Fibroblast of lung (primary cell): ENCODE results near the gene RCAN2. TPM values are rescaled to one million over a fixed set of nuclear protein-coding genes. Genes with fewer than 3 reads are reported as not detected.
A peak's percentile ranks its signal among the peaks of the same experiment; 100 is the strongest.

Source experiments
- DNase-seq, 2 donors: peaks; one replicate each; pipeline versions ENCODE4 v3.0.0 to v3.0.0-alpha.2; 2010; ENCODE audit warnings: low read depth in 2 of 2
- H2AFZ ChIP-seq: 2 replicates; pipeline ENCODE4 v1.5.1; 2012; ENCODE audit warnings: low read length, control low read depth, inconsistent platforms
- H3K27ac ChIP-seq: 2 replicates; pipeline ENCODE4 v1.5.1; 2011; ENCODE audit warnings: low read length, control low read depth; ENCODE audit not compliant: insufficient read depth
- H3K27me3 ChIP-seq: 2 replicates; pipeline ENCODE4 v1.5.1; 2011; ENCODE audit warnings: mild to moderate bottlenecking, low read length; ENCODE audit not compliant: control insufficient read depth, insufficient read depth
- H3K36me3 ChIP-seq: 2 replicates; pipeline ENCODE4 v1.5.1; 2011; ENCODE audit warnings: low read length; ENCODE audit not compliant: control insufficient read depth, insufficient read depth
- H3K4me1 ChIP-seq: 2 replicates; pipeline ENCODE4 v1.5.1; 2011; ENCODE audit warnings: low read length; ENCODE audit not compliant: control insufficient read depth, insufficient read depth; ENCODE audit errors: extremely low read depth
- H3K4me2 ChIP-seq: 2 replicates; pipeline ENCODE4 v1.5.1; 2011; ENCODE audit warnings: low read length, control low read depth; ENCODE audit not compliant: insufficient read depth; ENCODE audit errors: extremely low read depth
- H3K4me3 ChIP-seq, 4 experiments: fragments of 200-600 bp in 1 of 4; sonication (generic) in 1 of 4; replicated peaks in 1 of 4; 2 replicates each; pipeline ENCODE4 v1.5.1; 2011 to 2016; ENCODE audit warnings: low read length in 4 of 4, low read depth in 3 of 4, mild to moderate bottlenecking in 3 of 4, control low read depth in 2 of 4, inconsistent platforms in 1 of 4, mixed read lengths in 1 of 4; ENCODE audit not compliant: insufficient read depth in 1 of 4; ENCODE audit errors: control extremely low read depth in 1 of 4
- H3K79me2 ChIP-seq: 2 replicates; pipeline ENCODE4 v1.5.1; 2012; ENCODE audit warnings: mild to moderate bottlenecking, low read length, inconsistent platforms; ENCODE audit not compliant: control insufficient read depth, insufficient read depth
- H3K9ac ChIP-seq: 2 replicates; pipeline ENCODE4 v1.5.1; 2011; ENCODE audit warnings: mild to moderate bottlenecking, low read length, control low read depth; ENCODE audit not compliant: insufficient read depth
- H3K9me3 ChIP-seq: 2 replicates; pipeline ENCODE4 v1.5.1; 2012; ENCODE audit warnings: low read depth, low read length; ENCODE audit not compliant: control insufficient read depth, insufficient read depth
- H4K20me1 ChIP-seq: 2 replicates; pipeline ENCODE4 v1.5.1; 2011; ENCODE audit warnings: low read length; ENCODE audit not compliant: control insufficient read depth, insufficient read depth; ENCODE audit errors: extremely low read depth
- CTCF ChIP-seq, 2 donors: IDR thresholded peaks in 1 of 2; conservative IDR thresholded peaks in 1 of 2; 1 replicate in 1 of 2; 2 replicates in 1 of 2; pipeline ENCODE4 v1.5.1; 2011 to 2012; ENCODE audit warnings: low read length in 2 of 2, control low read depth in 1 of 2, inconsistent platforms in 1 of 2, low read depth in 1 of 2, mild to moderate bottlenecking in 1 of 2
- EZH2 ChIP-seq: IDR thresholded peaks from 2 replicates; pipeline ENCODE4 v1.5.1; 2012; ENCODE audit warnings: low read length, control low read depth, mild to moderate bottlenecking; ENCODE audit errors: missing control alignments
- polyA plus RNA-seq, 2 donors: library from polyadenylated mRNA; depleted of rRNA in 1 of 2; stranded (reverse) in 1 of 2; unstranded in 1 of 2; fragments of >200 nt; gene quantifications; 2 replicates each; pipeline ENCODE4 v1.2.1, GENCODE V29; 2011 to 2012; ENCODE audit warnings: missing spikeins in 1 of 2
- total RNA-seq: library from RNA; depleted of rRNA; stranded (reverse); fragments of >200 nt; gene quantifications from 2 replicates; pipeline ENCODE4 v1.2.1, GENCODE V29; 2014

RCAN2 gene
- total and polyA plus RNA-seq, 2 donors (not counting 1 experiment from before 2014, with no cell fraction given) = 11.7 to 38.0 TPM

DNA sequence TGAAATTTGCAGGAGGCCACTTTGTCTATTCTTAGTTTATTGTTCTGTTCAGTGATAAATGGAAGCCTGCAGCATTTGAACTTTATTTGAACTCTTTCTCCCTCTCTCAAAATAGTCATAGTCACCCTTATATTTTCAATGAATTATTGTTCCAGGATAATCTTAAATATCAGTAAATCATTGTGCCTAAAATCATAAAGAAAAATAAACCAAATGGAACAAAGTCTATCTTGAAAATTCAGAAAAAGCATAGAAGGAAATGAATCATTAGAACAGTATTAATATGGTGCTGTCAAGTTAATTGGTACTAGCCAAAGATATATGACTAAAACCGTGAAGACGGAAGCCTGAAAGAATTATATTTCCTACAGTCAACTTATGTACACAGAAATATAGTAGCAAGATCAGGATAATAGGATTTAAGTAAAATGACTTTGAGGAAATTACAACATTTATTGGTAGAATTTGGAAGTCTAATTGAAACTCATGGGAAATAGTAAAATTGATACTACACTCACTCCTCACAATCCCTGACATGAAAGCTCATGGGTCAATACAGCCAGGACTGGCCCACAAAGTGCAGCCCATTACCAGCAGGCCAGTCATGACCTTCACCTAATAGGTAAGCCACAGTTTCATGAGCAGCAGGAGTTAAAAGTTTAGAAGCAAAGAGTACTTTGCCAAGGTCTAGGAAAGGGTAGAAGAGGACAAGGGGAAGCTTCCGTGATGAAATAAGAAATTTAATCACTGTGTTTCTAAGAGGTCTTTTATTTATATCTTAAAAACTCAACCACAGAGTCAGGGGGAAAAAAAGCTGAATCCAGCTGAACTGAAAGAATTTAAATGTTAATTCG lies 200.6 kb downstream of the RCAN2 start:
- Histone ChIP-seq H3K79me2 (no peaks in the 10 kb centered on the region), H3K27me3 (no peaks in the 10 kb centered on the region), H3K4me1 (no peaks in the 10 kb centered on the region), H3K36me3 (no peaks in the 10 kb centered on the region), H3K4me3 (no peak overlapping the region), H4K20me1 (no peaks in the 10 kb centered on the region), H3K27ac (no peak overlapping the region), H2AFZ (no peak overlapping the region), H3K4me2 (no peak overlapping the region), H3K9ac (no peak overlapping the region), H3K9me3 (no peaks in the 10 kb centered on the region)
- DNase-seq = peak; percentile 8 to 16
- TF ChIP-seq CTCF (conservative IDR thresholded peaks at IDR 0.05 in 1 of 2, IDR thresholded peaks at IDR 0.05 in 1 of 2; ENCODE audit: low read depth in 1 of 2, low read length in 2 of 2) = no peak
- TF ChIP-seq EZH2 = no peak

DNA sequence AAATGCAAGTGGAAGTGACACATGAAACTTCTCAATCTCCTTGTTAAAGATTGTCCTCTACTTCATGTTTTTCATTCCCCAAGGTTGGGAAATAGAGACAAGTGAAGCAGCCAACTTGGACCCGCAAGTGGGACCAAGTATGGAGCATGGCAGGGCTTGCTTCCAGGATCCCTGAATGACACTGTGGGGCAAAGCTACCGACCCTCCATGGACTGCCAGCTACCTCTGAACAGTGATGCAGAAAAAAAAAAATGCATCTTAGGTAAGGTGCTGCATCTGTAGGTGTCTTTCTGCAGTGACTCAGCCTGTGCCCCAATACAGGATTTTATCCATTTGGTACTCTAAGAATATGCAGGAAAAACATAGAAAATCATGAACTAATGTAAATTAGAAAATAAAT lies 201.4 kb downstream of the RCAN2 start:
- Histone ChIP-seq H3K4me1 (no peaks in the 10 kb centered on the region), H3K4me3 (no peak overlapping the region), H3K9ac (no peak overlapping the region), H2AFZ (no peak overlapping the region), H3K36me3 (no peaks in the 10 kb centered on the region), H3K4me2 (no peak overlapping the region), H3K27ac (no peak overlapping the region), H3K79me2 (no peaks in the 10 kb centered on the region), H3K27me3 (no peaks in the 10 kb centered on the region), H4K20me1 (no peaks in the 10 kb centered on the region), H3K9me3 (no peaks in the 10 kb centered on the region)
- TF ChIP-seq EZH2 (no peak), CTCF (conservative IDR thresholded peaks at IDR 0.05 in 1 of 2, IDR thresholded peaks at IDR 0.05 in 1 of 2; ENCODE audit: low read depth in 1 of 2, low read length in 2 of 2) (no peak)
- DNase-seq = no peak

- H3K36me3 ChIP-seq = no peaks in the 10 kb centered on the region
- no peaks in the 10 kb centered on the region for H3K79me2 ChIP-seq
- no peak overlapping the region for H3K27ac ChIP-seq
- no peak overlapping the region for H2AFZ ChIP-seq
- no peak for DNase-seq
- no peak overlapping the region for H3K9ac ChIP-seq
- no peaks in the 10 kb centered on the region for H3K4me1 ChIP-seq
- no peak overlapping the region for H3K4me3 ChIP-seq
- H4K20me1 ChIP-seq = no peaks in the 10 kb centered on the region
- H3K27me3 ChIP-seq = no peaks in the 10 kb centered on the region
- no peaks in the 10 kb centered on the region for H3K9me3 ChIP-seq
- TF ChIP-seq EZH2 (no peak), CTCF (conservative IDR thresholded peaks at IDR 0.05 in 1 of 2, IDR thresholded peaks at IDR 0.05 in 1 of 2; ENCODE audit: low read depth in 1 of 2, low read length in 2 of 2) (no peak)
- H3K4me2 ChIP-seq = no peak overlapping the region
These were observed 202.4 kb downstream of the RCAN2 start for GRCh38 chr6:46288835-46289234.
